HG03565 (cell line): ENCODE results near the gene PRRX2.
"Not testable (repeated sequence)": the region's sequence is repeated elsewhere in the genome, so short reads cannot be mapped to it uniquely, and the experiment has no call there.

Experiments used
- ATAC-seq: cut with Tn5 transposase; IDR thresholded peaks from one replicate; pipeline ENCODE4 v1.9.1; 2021; ENCODE audit warnings: mild to moderate bottlenecking, moderate library complexity; ENCODE audit not compliant: unreplicated experiment

Gene PRRX2

DNA sequence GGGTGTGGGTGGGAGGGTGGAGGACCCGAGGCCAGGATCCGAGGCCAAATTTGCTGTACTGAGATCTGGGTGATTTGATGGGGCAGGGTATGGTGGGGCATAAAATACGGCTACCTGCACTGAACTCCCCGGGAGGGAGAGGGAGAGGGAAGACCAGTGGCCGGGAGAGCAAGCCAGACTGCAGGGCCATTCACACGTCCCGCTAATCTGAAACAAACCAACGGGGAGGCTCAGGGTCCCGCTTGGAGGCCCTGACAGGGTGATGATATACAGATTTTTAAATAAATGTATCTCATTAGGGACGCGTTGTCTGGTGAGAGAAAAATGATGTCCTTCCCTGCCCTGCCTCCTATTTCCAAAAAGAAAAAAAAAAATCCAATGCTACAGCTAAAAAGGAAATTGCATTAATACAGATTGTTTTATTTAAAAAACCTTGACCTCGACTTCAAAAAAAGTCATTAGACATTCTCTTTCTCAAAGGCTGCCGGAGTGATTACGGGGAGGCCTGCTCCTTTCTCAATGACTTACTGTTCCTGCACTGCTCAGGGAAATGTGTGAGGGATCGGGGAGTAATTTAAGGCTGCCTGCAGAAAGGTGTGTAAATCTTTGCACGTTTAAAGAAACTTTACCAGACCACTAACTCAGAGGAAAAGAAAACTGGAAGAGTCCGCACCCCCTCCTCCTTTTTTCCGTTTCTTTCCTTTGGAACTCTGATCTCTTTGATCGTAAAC is 11.5 kb upstream of the PRRX2 start:
- no peak for ATAC-seq

DNA sequence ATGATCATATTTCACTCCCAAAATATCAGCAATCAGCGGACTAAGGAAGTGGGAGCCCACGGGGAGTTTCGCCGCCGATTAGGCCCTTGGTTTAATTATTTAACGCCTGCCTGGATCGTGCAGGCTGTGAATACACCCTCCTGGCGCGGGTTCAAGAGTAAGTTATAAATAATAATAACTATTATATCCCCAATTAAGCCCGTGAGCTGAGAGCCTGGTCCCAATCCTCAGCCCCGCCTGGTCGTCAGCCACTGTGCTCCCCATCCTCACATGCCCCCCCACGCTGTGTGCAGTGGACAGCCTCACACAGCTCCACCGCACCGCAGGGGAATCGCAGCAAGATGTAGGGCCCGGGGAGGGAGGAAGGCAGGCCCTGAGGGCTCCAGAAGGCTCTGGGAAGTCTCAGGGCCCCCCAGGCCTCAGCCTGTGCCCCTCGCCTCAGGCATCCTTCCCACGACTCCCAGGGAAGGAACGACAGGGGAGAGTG is 10.8 kb upstream of the PRRX2 start:
- no peak for ATAC-seq

DNA sequence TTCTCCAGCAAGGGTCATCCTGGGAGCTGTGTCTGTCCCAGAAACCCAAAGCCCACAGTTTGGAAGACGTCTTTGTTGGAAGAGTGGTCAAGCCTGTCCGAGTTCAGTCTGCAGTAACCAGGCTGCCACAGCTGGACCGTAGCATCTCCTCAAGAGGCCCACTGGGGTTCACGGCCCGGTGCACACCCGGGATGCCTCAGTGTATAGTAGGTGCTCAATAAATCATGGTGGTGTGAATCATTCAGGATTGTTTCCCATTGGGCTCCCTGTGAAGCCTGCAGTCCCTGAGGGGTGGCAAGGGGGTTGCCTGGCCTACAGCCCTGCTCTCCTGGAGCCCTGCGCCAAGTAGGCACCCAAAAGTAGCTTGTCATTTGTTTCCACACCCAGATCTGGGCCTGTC is 10.3 kb upstream of the PRRX2 start:
- no peak for ATAC-seq

DNA sequence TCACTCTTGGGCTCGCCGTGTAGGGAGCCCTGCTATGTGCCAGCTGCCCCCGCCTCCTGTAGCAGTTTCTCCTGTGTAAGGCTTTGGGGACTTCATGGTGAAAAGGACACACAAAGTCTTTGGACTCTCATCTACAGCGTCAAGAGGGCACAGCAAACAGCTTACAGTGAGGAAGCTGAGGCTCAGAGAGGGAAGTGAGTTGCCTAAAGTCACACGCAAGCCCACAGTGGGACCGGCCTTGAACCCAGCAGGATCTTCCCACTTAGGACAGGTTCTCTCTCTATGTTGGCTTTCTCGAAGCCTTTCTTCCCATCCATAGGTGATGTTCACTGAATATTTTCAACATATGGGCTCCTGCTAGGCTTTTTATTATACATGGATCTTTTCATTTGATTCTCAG is 9.8 kb upstream of the PRRX2 start:
- no peak for ATAC-seq

DNA sequence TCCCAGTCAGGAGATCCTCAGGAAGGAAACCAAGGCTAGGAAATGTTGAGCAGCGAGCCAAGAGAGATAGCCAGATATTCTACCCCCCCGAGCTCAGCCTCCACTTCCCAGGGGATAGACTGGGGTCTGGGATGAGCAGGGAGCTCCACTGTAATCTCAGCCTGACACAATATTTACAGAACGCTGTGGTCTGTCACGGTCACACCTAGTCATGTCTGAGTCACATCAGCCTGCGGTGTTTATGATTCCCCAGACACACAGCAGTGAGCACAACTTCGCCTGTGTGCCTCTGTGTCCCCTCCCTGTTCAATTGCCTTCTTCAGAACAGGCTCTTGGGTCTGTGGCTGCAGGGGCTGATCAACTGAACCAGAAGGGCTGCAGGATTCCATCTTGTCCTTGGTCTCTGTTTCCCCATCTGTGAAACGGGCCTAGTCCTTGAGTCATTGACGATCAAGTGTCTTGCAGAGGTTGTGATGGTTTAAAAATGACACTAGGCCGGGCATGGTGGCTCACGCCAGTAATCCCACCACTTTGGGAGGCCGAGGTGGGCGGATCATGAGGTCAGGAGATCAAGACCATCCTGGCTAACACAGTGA is 8.6 kb upstream of the PRRX2 start:
- no peak for ATAC-seq

DNA sequence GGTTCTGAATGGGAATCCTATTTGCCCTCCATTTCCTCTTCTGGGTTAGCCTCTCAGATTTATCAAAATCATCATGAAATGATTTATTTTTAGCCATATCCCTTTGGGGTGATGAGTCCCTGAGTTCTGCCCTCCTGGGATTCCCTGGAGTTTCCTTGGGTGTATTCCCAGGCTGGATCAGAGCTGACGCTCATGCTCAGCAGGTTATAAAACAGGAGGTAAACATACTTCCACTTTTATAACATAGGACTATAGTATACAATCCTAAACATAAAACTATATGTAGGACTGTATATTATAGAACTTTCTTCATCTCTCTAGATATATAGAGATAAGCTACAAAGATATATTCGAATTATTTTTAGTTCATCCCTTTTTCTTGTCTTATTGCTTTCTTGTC is 4.4 kb upstream of the PRRX2 start:
- ATAC-seq: no peak

DNA sequence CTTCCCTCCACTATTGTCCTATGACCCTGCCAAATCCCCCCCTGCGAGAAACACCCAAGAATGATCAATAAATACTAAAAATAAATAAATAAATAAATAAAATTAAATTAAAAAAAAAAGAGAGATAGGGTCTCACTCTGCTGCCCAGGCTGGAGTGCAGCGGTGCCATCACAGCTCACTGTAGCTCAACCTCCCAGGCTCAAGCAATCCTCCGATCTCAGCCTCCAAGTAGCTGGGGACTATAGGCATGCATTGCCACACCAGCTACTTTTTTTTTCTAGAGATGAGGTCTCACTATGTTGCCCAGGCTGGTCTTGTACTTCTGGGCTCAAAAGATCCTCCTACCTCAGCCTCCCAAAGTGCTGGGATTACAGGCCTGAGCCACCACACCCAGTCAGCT is 3.2 kb upstream of the PRRX2 start:
- ATAC-seq: not testable (repeated sequence)

DNA sequence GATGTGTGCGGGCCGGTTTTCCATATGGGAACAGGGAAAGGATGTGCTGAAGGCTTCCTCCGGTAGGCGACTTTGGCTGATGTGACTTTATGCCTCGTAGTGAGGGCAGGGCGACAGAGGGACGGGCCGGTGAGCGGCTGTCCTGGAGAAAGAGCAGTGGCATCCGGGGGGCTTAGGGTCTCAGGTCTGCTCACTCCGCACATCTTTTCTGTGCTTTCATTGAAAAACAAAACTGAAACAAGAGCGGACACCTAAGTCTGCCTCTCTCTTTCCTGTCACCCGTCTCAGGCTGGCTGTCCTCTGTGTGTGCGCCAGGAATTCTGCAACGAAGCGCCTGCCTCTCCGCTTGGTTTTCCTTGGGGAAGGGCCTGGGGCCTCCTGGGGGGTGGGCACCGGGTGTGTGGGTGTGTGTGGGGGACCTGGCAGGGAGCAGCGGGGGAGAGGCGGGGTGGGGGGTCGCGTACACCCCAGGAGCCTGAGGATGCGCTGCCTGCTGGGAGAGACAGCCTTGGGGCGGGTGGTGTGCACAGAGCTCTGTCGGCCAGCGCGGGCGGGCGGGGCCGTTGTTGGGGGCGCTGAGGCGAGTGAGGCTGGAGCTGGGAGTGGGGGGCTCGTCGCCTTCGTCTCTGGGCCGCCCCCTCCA is 580 bp upstream of the PRRX2 start:
- no peak for ATAC-seq

DNA sequence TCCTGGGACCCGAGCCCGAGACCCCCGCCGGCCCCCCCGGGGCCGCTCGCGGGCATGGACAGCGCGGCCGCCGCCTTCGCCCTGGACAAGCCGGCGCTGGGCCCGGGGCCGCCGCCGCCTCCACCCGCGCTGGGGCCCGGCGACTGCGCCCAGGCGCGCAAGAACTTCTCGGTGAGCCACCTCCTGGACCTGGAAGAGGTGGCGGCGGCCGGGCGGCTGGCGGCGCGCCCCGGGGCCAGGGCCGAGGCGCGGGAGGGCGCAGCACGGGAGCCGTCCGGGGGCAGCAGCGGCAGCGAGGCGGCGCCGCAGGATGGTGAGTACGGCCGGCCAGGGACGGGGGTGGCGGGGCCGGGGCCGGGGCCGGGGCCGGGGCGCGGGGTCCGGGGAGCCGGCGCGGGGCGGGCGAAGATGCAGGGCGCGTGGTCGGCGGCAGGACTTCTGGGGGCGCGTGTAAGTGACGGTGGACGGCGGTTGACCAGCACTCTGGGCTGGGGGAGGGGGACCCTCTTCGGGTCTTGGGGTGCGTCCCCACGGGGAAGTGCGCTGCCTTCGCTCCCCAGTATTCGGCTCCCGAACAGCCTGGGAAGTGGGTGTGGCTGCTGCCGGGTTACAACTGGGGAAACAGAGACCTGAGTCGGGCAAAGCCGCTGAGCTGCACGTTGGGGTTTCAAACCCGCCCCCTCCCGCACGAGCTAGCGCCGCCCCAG is 520 bp downstream of the PRRX2 start:
- no peak for ATAC-seq

DNA sequence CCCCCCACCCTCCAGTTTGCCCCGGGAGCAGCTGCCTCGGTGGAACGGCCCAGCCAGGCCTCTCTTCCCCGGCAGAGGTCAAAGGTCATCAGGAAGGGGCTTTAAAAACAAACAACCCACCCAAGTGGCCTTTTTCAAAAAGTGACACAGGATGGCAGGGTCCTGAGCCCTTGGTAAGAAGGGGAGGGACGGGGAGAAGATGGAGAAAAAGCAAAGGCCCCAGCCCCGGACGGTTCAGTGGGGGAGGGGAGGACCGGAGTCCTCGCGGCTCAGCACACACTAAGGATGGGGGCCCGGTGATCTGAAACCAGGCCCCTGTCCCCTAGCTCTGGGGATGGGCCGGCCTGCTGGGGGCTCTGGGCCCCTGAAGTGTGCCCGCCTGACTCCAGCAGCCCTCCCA is 1.1 kb downstream of the PRRX2 start:
- no peak for ATAC-seq

DNA sequence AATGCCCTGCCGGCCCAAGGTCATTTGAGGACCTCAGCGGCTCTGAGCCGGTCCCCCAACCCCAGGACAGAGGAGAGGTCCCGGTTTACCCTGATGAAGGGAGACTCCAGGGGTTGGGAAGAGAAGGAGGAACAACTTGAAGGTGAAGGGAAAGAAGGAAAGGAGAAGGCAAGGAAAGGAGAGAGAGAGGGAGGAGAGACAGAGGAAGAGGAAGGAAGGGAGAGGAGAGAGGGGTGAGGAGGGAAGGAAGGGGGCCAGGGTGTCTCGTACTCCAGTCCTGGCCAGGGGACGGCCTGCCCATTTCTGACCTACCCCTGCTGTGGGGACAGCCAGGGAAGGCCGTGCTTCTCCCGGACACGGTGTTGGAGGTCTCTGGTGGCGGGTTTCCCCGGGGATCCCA is 1.9 kb downstream of the PRRX2 start:
- no peak for ATAC-seq

DNA sequence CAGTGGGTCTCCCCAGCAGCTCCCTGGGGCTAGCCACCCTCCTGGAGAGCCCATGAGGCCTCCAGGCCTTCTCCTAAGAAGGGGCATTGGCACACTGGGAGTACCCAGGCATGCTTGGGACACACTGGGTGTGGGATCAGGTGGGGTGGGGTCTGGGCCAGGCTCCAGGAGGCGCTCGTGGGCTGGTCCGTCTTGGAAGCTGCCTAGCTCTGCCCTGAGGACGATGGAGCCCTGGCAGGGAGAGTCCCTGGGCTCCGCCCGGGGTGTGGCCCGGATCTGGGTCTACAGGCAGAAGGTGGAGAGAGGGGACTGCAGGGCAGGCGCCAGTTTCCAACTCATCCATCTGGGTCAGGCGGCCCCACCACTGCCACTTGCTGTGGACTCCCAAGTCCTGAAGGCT is 2.4 kb downstream of the PRRX2 start:
- no peak for ATAC-seq

DNA sequence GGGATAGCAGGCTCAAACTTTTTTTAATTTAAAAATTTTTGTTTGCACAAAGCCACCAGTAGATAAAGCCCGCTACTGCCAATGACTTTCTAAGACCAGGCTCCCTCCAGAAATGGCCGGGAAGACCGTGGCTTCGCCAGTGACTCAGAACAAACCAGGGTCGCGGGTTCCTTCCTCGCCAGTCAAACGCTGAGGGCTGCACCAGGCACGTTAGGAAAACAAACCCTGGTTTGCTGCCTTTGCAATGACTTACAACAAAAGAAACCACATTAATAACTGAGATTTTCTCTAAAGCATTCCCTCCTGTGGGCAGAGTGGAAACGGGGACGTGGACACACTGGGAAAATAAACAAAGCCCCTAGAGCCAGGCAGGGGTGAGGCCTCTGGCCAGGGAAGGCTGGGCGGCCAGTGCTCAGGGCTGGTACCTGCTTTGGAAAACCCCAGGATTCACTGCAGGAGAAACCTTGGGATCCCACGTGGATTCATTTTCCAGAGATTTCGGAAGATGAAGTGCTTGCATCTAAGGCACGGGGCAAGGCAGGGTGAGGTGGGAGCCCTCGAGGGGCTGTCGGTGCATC is 3.8 kb downstream of the PRRX2 start:
- no peak for ATAC-seq

DNA sequence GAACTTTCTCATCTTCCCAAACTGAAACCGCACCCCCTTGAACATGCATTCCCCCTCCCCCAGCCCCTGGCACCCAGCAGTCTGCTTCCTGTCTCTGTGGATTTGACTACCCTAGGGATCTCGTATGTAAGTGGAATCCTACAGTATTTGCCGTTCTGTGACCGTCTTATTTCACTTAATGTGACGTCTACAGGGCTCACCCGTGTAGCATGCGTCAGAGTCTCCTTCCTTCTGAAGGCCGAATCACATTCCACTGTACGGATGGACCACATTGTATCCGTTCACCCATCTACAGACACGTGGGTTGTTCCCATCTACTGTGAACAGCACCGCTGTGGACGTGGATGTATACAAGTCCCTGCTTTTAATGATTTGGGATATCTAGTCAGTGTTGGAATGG is 4.5 kb downstream of the PRRX2 start:
- ATAC-seq: no peak

DNA sequence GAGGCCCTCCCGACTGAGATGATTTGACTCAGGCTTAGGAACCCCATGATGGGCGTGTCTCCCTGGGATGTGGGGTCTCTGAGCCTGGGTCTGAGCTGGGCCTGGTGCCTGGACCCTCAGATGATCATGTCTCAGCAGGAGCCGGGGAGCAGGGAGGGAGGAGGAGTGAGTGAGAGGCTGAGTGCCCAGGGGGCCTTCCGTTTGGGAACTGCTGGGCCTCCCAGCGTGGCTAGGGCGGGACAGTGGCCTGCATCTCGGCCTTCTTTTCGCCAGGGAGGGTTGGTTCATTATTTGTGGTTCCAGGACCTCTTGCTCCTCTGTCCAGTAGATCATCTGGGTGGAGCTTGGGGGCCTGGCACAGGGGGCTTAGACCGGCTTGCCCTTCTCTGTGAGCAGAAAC is 5.6 kb downstream of the PRRX2 start:
- ATAC-seq: no peak

DNA sequence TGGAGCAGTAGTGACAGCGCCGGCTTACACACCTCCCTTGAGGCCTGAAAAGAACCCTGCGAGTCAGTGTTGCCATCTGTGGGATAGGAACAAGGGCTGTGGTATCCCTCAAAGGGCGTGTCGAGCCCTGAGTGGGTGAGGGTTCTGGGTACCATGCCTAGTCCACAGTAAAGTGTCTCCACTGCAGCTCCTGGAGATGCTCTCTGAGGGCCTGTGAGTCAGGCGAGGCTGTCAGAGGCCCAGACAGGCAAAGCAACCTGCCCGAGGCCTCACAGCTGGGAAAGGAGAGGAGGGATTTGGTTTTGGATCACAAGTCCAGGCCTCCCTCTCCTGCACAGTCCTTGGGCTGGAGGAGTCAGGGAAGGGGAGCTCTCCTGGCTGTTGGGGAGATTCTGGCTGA is 6.1 kb downstream of the PRRX2 start:
- no peak for ATAC-seq

DNA sequence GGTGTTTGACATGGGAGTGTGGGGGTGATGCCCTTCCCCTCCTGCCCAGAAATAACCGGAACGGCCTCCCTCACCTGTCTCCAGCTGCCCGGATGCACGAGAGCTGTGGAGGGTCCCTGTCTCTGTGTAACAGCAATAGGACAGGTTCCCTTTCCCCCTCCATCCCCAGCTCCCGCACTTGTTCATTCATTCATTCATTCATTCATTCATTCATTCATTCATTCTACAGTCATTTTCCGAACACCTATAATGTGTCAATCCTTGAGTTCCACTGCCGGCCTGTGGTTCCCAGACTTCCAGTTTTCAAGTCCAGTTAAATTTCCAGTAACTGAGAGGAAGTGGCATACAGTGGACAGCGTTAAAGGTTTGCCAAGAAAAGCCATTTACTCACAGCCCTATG is 7.3 kb downstream of the PRRX2 start:
- ATAC-seq: no peak

DNA sequence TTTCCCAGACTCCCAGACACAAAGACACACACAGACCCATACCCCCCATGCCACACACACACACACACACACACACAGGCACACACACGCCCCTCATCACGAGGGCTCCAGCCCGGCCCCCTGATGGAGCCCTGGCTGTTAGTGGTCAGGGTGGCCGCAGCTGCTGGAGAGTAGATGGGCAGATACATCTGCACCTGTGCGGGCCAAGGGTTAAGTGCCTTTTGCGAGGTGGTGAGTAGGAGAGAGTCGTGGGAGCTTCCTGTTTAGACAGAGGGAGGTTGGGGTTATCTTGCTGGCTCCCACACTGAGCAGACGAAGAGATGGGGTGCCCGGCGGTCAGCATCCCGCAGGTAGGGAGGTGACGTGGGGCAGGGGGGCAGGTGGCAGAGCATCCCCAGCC is 8.2 kb downstream of the PRRX2 start:
- ATAC-seq: no peak

DNA sequence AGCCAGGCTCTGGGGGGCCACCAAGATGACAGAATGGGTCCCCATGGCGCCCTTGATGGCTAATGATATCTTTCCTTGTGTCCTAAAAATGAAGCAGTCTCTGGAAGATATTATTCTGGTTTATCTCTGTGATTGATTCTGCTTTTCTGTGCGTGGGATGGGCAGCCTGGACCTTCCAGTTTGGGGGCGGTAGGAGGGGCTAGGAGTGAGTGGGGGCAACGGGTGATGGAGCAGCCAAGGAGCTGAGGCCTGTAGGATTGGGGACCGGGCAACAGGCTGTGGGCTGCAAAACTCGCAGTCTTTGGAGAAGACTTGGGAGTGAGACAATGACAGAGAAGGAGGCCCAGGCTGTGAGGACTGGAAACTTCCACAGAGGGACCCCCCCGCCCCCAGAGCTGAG is 8.8 kb downstream of the PRRX2 start:
- no peak for ATAC-seq

DNA sequence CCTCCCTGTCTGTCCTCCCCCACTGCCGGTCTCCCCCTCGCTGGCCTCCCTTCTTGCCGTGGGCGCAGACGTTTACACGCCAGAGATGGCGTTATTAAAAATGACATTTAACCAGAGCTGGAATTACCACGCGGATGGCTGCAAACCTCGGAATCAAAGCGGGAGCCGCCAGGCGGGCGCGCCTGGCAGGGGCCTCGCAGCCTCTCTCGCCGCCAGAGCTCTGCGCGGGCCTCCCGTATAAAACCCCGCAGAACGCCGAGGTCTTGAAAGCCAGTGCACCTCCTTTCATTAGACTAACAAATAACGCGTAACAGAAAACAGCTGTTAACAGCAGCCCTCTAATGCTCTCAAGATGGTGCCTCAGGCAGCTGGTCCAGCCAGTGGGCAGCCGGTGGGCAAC is 10.2 kb downstream of the PRRX2 start:
- no peak for ATAC-seq

DNA sequence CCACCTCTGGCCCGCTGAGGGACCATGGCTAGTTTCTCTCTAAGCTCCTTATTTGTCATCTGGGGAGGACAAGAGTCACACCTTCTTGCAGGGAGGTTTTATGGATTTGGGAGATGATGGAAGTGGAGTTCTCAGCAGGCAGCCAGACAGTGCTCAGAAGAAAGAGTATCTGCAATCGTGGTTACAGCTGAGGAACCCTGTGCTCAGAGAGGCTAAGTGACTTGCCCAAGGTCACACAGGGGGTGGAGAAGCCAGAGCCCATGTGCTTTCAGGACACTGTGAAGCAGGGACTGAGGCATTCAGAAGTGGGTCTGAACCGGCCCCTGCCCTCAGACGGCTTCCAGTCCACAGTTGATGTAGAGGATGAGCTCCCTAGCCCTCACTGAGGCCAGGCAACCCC is 10.8 kb downstream of the PRRX2 start:
- ATAC-seq: no peak
